ENCODE data around the gene LIMK1. TPM values are rescaled to one million over a fixed set of nuclear protein-coding genes. Genes with fewer than 3 reads are reported as not detected.
"Not testable (repeated sequence)": the region's sequence is repeated elsewhere in the genome, so short reads cannot be mapped to it uniquely, and the experiment has no call there.

LIMK1 gene
- polyA plus RNA-seq, 4 donors = 21.8 to 25.6 (median 23.5) TPM

- DNase-seq (ENCODE audit: low read depth in 4 of 4, low spot score in 3 of 4) = no peak
These were observed 36.2 kb downstream of the LIMK1 start for GRCh38 chr7:74119831-74120230.

- no peak for DNase-seq (ENCODE audit: low read depth in 4 of 4, low spot score in 3 of 4)
These were observed 38.0 kb downstream of the LIMK1 start for GRCh38 chr7:74121401-74122249.

- not testable (repeated sequence) for DNase-seq (ENCODE audit: low read depth in 4 of 4, low spot score in 3 of 4)
These were observed 40.3 kb downstream of the LIMK1 start for GRCh38 chr7:74123892-74124291.

GRCh38 chr7:74126220-74126880 is 42.7 kb downstream of the LIMK1 start:
- DNase-seq (ENCODE audit: low read depth in 4 of 4, low spot score in 3 of 4) = no peak

- DNase-seq (ENCODE audit: low read depth in 4 of 4, low spot score in 3 of 4) = no peak
These were observed 46.3 kb downstream of the LIMK1 start for GRCh38 chr7:74129887-74130286.

- DNase-seq (ENCODE audit: low read depth in 4 of 4, low spot score in 3 of 4) = no peak
These were observed 46.9 kb downstream of the LIMK1 start for GRCh38 chr7:74130518-74130917.

- DNase-seq (ENCODE audit: low read depth in 4 of 4, low spot score in 3 of 4) = no peak
These were observed 50.6 kb downstream of the LIMK1 start for GRCh38 chr7:74134117-74134620.

GRCh38 chr7:74138334-74138867 is 54.8 kb downstream of the LIMK1 start:
- no peak for DNase-seq (ENCODE audit: low read depth in 4 of 4, low spot score in 3 of 4)

- DNase-seq (ENCODE audit: low read depth in 4 of 4, low spot score in 3 of 4) = no peak
These were observed 55.6 kb downstream of the LIMK1 start for GRCh38 chr7:74138945-74139843.

- DNase-seq (ENCODE audit: low read depth in 4 of 4, low spot score in 3 of 4) = no peak
These were observed 58.1 kb downstream of the LIMK1 start for GRCh38 chr7:74141705-74142104.

- DNase-seq (ENCODE audit: low read depth in 4 of 4, low spot score in 3 of 4) = no peak
These were observed 59.8 kb downstream of the LIMK1 start for GRCh38 chr7:74143383-74143782.

GRCh38 chr7:74148491-74148890 is 64.9 kb downstream of the LIMK1 start:
- DNase-seq (ENCODE audit: low read depth in 4 of 4, low spot score in 3 of 4) = no peak

- no peak for DNase-seq (ENCODE audit: low read depth in 4 of 4, low spot score in 3 of 4)
These were observed 65.5 kb downstream of the LIMK1 start for GRCh38 chr7:74149071-74149470.

- DNase-seq (ENCODE audit: low read depth in 4 of 4, low spot score in 3 of 4) = no peak
These were observed 66.0 kb downstream of the LIMK1 start for GRCh38 chr7:74149603-74150002.

GRCh38 chr7:74153736-74154135 is 70.1 kb downstream of the LIMK1 start:
- DNase-seq (ENCODE audit: low read depth in 4 of 4, low spot score in 3 of 4) = no peak

GRCh38 chr7:74155810-74156395 is 72.3 kb downstream of the LIMK1 start:
- no peak for DNase-seq (ENCODE audit: low read depth in 4 of 4, low spot score in 3 of 4)

GRCh38 chr7:74157605-74158004 is 74.0 kb downstream of the LIMK1 start:
- no peak for DNase-seq (ENCODE audit: low read depth in 4 of 4, low spot score in 3 of 4)

GRCh38 chr7:74164985-74165456 is 81.4 kb downstream of the LIMK1 start:
- DNase-seq (ENCODE audit: low read depth in 4 of 4, low spot score in 3 of 4) = no peak

- no peak for DNase-seq (ENCODE audit: low read depth in 4 of 4, low spot score in 3 of 4)
These were observed 82.4 kb downstream of the LIMK1 start for GRCh38 chr7:74165867-74166593.

Data from right renal pelvis (tissue), 4 donors.